Hematopoietic multipotent progenitor cell treated with erythropoietin and hydrocortisone succinate and interleukin-3 and kit ligand, for 6 days (in vitro differentiated cells): ENCODE measurements around the gene C1R.
"Not testable (repeated sequence)": the region's sequence is repeated elsewhere in the genome, so short reads cannot be mapped to it uniquely, and the experiment has no call there.

Experiments used
- DNase-seq: peaks from one replicate; pipeline ENCODE4 v3.0.0-alpha.2; 2015

Gene C1R

DNA sequence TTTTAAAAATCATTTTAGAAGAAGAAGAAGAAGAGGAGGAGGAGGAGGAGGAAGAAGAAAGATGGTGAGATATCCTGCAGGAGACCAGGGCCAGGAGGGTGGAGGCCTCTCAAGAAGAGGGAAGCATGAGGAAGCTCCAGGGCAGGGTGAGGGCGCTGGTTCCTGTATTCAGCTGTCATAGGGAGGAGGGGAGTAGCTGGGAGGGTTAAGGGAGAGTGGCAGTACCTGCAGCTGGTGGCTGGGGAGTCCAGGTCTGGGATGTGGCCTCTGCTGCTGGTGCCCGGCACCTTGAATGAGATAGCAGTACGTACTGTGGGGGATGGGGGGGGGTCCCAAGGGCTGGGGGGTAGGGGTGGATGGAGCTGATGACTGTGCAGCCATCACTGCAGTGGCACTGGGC is 26.6 kb upstream of the C1R start:
- DNase-seq, result no peak

DNA sequence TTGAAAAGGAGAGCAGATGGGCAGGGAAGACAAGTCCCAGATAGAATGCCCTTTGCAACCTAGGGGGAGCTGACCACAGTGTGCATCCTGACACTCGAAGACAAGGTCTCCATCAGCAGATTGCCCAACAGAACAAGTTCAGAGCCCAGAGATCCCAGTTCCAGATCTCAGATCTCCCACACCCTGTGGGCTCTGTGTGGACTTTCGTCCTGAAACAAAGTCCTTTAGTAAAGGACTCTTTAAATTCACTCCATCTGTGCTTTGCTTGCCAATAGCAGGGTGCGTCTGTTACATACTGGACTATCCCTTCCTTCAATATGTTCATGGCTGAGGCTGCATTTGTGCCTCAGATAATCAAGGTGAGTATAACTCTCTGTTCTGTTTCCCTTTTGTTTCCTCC is 25.4 kb upstream of the C1R start:
- no peak for DNase-seq

DNA sequence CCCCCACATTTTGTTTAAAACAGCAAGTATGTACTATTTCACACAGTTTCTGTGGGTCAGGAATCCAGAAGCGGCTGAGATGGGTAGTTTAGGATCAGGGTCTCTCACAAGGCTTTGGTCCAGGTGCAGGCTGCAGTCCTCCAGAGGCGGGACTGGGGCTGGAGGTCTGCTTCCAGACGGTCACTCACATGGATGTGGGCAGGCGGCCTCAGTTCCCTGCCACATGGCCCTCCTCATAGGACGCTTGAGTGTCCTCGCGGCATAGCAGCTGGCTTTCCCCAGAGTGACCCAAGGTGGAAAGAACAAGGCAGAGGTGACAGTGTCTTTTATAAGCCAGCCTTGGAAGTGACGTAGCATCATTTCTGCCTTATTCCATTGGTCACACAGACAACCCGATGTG is 24.7 kb upstream of the C1R start:
- no peak for DNase-seq

DNA sequence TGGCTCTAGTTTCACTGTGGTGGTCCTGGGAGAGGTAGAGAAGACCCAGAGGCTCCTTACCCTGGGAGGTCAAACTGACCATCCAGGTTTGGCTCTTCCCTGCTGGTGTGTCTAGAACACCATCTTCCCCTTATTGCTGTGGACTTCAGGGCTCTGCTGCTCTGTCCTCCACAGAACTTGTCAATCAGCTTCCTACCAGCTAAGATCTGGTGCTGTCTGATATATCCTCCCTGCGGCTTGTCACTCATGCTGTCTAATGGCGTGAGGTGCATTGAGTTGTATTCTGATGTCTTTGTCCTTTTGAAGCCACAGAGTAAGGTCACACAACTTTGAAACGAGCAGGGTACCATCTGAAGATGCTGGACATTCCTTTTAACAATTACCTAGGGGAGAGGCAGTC is 24.0 kb upstream of the C1R start:
- DNase-seq, result no peak

DNA sequence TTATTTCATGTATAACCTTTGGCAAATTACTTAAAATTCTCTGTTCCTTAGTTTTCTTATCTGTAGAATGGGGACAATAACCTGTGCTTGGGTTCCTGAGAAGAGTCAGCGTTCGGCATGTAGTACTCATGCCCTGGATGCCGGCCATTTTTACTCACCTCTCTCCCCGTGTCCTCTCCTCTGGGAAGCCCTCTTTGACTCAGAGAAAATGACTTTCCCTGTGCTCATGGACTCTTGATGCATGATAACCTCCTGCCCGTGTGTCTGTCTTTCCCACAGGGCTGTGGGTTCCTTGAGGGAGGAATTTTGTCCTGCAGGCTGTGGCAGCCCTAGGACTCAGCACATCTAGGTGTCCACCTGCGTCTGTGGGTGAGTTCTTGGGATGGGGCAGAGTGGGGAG is 22.6 kb upstream of the C1R start:
- no peak for DNase-seq

DNA sequence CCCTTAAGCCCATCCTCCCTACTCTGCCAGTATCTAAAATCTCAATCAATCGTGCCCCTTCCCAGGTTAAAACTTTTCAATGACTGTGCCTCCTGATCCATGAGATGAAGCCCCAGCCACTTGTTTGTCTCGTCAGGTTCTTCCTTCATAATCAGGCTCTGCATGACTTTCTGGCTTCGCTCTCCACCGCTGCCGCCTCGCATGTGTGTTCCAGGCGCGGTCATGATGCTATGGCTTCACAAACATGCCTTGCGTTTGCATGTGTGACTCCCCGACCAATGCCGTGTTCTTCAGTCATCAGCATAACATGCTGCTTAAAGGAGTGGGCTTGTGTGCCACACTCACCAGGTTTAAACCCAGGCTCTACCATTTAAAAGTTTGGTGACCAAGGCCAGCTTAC is 21.8 kb upstream of the C1R start:
- DNase-seq, result no peak

DNA sequence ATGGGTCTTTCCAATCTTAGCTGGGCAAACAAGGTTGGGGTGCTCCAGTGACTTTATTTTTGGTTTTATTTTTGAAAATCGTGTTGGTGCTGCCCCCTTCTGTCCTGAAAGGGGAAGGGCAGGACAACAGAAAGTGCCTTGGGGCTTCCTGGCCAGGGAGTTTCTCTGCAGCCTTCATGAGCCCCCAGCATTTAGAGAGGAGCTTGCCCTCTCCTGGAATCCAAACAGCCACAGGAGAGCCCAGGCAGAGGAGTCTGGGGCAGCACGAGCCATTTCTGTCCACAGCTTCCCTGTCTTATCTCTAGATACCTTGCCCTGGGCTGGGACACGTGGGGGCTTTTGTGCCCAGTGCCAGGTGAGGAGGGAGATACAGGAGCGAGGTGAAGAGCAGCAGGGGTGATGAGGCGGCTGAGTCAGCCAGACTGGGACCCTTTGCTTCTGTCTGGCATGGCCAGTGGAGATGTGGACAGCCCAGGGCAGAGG is 21.2 kb upstream of the C1R start:
- peak; percentile 67 for DNase-seq

DNA sequence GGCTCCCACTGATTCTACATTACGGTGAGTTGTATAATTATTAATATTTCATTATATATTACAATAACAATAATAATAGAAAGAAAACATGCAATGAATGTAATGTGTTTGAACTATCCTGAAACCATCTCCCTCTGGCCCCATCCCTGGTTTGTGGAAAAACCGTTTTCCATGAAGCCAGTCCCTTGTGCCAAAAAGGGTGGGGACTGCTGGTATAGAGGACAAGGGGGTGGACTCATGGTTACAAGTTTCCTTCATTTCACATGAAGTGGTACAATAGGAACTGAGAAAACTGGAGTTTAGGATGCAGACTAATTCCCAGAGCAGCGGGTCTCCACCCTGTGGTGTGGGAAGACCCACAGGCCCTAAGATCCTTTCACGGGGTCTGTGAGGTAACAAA is 19.8 kb upstream of the C1R start:
- no peak for DNase-seq

DNA sequence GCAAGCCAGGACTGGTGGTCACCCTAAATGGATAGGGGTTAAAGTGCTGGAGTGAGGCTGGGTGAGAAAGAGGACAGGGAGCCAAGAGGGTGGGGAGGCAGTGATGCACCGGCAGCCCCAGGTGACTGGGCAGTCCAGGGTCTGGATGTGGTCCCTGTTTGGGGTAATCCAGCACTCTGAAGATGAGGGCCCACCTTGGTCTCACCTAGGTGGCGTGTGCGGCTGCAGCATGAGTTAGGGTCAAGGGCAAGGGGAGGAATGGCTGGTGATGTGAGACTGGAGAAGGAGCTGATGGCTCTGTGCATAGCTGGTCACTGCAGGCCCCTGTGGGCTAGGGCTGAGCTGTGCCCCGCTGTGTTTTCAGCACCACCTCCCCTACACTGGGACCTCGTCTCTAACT is 18.4 kb upstream of the C1R start:
- DNase-seq, result no peak

DNA sequence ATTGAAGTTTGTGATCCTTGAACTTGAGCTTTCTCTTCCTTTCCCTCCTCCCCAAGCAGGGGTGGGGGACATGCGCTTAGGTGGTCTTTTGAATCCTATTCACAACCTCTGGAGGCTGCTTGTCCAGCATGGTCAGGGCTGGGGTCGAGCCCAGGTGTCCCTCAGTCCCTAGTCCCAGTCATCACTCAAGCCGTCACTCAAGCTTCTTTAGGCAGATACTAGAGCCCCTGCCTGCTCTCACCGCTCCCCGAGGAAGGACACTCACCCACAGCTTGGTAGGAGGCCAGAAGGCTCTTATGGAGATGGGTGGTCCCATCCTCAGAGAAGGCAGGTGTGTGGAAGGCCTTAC is 17.3 kb upstream of the C1R start:
- DNase-seq, result no peak

DNA sequence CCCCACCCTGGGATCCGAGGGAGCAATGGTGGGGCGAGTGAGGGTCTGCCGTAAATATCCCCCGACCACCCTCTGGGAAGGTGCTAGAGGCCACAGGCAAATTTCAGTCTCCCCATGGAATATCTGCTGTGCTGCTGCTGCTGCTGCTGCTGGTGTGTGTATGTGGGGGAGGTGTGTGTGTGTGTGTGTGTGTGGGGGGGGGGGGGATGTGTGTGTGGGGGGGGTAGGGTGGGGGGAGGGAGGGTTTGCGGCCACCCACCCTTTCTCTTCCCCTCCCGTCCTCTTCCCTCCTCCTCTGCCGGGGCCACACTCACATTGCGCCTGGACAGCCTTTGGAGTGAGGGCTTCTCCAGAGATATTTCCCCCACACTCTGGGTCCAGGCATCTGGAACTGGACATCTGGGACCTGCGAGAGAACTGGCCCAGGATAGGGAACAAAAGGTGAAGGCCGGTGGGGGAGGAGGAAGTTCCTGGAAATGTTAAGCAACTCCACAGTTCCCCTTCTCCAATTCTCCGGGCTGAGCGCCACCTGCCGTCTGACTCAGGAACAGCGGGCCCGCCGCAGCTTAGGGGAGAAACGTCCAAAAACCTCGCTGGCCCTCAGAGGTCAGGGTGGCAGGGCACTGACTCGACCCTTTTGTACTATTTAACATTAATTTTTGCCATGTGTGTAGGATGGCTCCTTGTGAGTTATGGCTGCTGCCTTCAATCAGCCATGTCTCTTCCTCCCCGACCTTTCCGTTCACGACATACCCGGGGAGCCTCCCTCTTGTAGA is 16.7 kb upstream of the C1R start, which contains the start of gene C1RL:
Gene C1RL, minus strand, starts transcription at position 419 of the 776 bp plus-strand sequence. Its CDS starts 34 bp downstream, at position 385.
- DNase-seq, result peak; percentile 88

DNA sequence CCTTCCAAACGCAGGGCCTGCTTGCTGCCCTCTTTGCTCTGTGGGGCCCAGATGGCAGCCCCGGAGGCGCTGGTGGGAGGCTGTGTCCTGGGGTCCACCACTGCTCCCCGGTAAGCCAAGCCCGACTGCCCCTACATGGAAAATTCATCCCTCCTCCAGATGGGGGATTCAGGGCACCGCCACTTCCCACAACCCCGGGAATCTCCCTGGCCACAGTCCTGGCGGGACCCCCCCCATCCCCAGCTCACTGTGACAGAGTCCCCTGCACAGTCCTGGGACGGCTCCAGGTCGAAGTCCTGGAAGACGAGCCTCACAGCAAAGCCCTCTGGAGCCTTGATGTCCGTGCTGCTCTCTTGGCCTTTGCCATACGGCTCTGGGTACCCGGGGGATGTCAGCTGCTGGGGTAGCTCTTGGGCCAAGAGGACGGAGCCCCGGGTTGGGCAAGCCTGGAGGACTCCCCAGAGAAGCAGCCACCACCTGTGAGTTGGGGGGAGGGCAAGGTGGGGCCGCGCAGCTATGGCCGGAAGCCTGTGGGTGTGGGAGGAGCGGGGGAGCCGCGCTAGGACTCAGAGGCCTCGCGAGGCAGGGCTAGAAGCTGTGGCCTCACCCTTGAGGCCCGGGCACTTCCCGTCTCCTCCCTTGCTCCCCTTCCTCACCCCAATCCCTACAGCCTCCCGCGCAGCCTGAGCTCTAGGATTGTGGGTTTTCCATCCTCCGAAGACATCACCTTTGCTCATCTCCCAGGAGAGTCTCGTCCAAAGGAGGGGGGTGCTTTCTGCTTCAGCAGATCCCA is 16.0 kb upstream of the C1R start:
- DNase-seq, result peak; percentile 91

DNA sequence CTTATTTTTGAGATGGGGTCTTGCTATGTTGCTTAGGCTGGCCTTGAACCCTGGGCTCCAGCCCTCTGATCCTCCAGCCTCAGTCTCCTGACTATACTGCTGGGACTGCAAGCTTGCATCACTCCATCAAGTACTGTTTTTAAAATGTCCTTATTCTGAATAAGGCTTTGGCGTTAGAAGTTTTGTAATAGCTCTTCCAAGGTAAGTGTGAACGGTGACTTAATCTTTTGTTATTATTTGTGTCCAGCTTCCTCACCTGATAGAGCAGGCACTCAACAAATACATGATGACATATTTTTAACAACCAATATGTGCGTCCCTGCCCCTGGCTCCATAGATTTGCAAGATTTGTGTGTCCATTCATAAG is 15.4 kb upstream of the C1R start:
- peak; percentile 42 for DNase-seq

DNA sequence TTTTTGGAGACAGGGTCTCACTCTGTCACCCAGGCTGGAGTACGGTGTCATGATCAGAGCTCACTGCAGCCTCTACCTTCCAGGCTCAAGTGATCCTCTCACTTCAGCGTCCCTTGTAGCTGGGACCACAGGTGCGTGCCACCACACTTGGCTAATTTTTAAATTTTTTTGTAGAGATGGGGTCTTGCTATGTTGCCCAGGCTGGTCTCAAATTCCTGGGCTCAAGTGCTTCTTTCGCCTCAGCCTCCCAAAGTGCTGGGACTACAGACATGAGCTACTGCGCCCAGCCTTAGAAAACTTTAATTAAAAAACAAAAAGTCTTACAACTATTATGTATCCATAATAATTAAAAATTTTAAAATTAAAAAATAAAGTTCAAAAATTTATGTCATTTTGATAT is 14.9 kb upstream of the C1R start:
- DNase-seq, result not testable (repeated sequence)

DNA sequence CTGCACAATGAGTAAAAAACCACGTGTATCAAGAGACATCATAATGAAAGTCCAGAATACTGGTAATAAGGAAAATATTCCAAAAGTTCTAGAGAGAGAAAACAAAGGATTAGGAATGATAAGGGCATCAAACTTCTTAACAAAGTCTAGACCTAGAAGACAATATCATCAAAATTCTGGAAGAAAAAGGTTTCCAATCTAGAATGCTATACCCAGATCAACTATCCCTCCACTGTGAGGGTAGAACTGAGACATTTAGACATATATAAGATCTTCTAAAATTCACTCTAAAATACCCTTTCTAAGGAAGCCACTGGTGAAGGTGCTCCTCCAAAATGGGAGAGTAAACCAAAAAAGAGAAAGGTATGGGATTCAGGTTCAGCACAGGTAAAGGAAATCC is 13.8 kb upstream of the C1R start:
- no peak for DNase-seq

DNA sequence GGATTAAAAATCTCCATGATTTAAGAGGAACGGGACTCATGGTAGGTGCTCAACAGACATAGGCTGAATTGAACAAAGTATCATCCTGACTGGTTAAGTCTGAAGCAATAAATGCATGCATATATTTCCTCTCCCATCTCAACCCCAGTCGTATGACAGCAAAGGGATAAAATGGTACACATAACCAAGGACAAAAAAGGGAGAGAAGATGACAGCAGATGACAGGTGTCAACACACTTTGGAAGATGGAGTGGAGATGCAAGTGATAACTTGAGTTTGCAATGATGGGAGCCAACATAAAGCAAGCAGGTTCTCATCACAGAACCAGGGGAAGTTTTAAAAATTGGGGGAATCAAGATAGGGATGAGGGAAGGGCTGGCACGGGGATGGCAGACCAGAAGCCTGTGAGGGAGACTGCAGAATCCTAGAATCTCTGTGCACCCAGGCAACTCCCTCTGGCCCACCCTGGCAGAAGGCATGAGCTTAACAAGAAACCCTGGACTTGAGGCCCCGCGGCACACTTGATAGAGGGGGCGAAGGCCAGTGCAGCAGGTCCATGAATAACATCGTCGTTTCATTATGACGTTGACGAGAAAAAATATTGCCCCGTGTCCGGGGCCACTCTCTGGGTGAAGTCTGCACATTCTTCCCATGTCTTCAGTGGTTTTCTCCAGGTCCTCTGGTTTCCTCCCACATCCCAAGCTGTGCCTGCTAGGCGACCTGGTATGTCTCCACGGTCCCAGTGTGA is 11.8 kb upstream of the C1R start:
- no peak for DNase-seq

DNA sequence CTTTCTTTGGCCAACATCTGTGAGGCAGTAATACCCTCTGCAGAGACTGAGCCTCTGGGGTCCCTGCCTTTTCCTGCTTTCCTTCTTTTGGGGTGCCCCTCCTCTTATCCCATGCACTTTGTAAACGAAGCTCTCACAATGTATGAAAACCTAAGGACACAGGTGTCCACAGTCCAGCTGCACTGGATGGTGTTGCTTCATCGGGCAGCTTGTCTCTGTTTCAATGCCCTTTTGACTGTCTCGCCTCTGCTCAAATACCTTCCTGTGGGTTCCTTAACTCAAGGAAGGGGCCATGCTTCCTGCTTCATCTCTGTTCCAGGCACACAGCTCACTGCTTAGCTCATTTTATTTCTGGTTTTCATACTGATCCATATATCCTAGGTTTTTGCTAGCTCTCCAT is 10.3 kb upstream of the C1R start:
- DNase-seq, result no peak

DNA sequence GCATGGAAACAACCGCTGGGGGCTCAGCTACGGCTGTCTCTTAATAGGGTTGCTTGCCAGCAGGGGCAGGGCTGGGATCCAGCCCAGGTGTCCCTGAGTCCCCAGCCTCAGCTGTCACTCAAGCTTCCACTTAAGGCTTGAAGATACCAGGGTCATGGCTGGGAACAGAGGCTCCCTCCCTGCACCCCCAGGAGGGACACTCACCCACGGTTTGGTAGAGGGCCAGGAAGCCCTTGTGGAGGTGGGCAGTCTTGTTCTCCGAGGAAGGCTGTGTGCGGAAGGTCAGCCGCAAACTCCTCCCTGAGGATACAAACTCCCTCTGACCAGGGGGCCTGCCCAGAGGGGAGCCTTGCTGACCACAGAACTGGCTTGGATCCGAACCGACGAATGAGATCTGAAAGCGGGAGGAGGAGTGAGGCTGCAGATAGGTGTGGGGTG is 9.5 kb upstream of the C1R start:
- no peak for DNase-seq

DNA sequence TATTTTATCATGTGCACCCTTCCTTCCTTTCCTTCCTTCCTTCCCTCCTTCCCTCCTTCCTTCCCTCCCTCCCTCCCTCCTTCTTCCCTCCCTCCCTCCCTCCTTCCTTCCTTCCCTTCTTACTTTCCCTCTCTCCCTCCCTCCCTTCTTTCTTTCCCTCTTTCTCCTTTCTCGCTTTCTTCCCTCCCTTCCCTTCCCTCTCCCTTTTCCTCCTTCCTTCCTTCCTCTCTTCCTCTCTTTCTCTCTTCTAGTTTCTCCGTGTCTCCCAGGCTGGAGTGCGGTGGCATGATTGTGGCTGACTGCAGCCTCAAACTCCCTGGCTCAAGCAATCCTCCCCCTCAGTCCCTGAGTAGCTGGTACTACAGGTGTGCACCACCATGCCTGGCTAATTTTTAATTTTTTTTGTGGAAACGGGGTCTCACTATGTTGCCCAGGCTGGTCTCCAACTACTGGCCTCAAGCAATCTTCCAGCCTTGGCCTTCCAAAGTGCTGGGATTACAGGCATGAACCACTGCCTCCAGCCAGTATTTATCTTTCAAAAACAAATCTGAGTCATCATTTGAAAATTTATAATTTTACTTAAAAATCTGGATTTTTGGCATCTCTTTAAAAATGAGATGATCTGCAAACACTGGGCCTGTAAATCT is 8.9 kb upstream of the C1R start:
- no peak for DNase-seq

DNA sequence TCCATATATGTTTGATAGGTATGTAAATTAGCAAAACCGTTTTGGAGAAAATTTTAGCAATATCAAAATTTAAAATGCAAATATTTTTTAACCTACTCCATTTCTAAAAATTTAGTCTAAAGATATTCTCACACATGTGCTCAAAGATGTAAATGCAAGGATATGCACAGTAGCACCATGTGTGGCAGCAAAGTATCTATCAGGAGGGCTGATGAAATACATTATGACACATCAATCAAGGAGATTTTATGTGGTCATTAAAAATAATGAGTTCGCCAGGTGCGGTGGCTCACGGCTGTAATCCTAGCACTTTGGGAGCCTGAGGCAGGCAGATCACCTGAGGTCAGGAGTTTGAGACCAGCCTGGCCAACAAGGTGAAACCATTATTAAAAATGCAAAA is 8.0 kb upstream of the C1R start:
- DNase-seq, result no peak

DNA sequence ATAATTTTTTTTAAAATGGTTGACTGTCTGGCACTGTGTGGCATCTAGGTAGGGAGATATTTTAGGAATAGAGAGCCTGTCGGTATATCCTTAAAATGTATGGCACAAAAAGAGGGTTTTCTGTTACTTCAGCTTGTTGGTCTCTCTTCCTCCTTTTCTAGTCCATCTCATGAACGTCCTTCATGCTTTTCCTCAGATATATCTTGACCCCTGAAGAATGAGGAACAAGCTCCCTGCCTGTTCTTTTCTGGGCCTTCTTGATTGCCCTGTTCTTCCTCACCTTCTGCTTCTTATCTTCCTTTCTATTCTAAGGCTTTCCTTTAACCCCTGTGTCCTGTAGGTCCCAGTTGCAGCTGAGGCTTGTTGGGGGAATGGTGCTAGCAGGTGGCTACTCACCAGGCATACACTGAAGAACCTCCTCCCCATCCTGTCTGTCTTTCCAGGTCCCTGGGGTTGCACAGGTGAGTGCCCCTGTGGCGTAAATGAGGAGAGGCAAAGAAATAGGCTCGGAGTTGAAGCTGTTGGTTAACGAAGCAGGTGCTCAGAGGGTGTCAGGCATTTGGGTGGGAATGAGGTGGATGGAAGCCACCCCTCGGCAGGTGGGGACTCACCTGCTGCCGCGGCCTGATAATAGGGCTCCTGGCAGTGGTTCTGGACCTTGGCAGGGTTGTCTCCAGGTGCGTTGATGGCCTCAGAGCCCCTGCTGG is 7.2 kb upstream of the C1R start:
- no peak for DNase-seq

DNA sequence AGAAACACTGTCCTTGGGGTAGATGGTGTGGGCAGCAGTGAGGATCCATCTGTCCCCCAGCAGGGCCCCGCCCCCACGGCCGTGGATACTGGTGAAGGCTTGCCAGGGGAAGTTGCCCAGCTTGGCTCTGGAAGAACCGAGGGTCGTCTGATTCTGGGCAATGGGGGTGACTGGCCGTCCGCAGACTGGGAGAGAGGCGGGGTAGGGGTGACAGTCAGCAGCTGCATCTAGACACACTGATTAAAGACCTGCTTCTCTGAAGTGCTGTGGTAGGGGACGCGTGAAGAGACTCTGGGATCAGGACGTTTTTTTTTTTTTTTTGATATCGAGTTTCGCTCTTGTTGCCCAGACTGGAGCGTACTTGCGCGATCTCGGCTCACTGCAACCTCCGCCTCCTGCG is 4.7 kb upstream of the C1R start:
- DNase-seq, result no peak
